ENCODE measurements around the gene CCDC57. TPM values are rescaled to one million over a fixed set of nuclear protein-coding genes. Genes with fewer than 3 reads are reported as not detected.

CCDC57 gene
- total and polyA plus RNA-seq, 2 of the 4 experiments (the other 2 are of a cell fraction), result 7.3 to 31.3 TPM

GRCh38 chr17:82077617-82078358 is 134.9 kb downstream of the CCDC57 start:
- Histone ChIP-seq H3K18ac (ENCODE audit: low read depth, low read length) (no peak overlapping the region), H2AFZ (replicated peaks; ENCODE audit: low read length, poor library complexity) (no peak overlapping the region), H4K91ac (ENCODE audit: insufficient read depth, low read depth, low read length) (no peak overlapping the region), H3K9me3 (ENCODE audit: control insufficient read depth, insufficient read depth, low read length) (no peaks in the 10 kb centered on the region), H2BK120ac (ENCODE audit: low read depth, low read length) (no peak overlapping the region), H3K4ac (ENCODE audit: low read depth, low read length) (no peak overlapping the region), H2AK9ac (replicated peaks; ENCODE audit: low read depth, low read length, poor library complexity) (no peak overlapping the region), H4K8ac (ENCODE audit: low read depth in 2 of 2, low read length in 2 of 2) (no peak overlapping the region), H2BK15ac (ENCODE audit: low read depth, low read length) (no peak overlapping the region), H3K9me1 (ENCODE audit: insufficient read depth, low read length) (no peaks in the 10 kb centered on the region), H4K5ac (ENCODE audit: low read depth, low read length) (no peak overlapping the region), H3K27ac (ENCODE audit: insufficient read depth, low read length) (no peak overlapping the region), H3K4me3 (ENCODE audit: insufficient read depth, low read depth, low read length) (no peak overlapping the region), H3K36me3 (ENCODE audit: control insufficient read depth, insufficient read depth, low read length) (peaks cover 36% of the 10 kb centered on the region), H3K4me2 (ENCODE audit: low read depth, low read length) (no peak overlapping the region), H3K23ac (ENCODE audit: low read depth, low read length) (no peak overlapping the region), H3K27me3 (ENCODE audit: control insufficient read depth, insufficient read depth, low read length) (no peaks in the 10 kb centered on the region), H3K4me1 (ENCODE audit: control insufficient read depth, insufficient read depth, low read length) (no peaks in the 10 kb centered on the region), H3K56ac (ENCODE audit: extremely low read depth, insufficient read depth, low read length) (no peak overlapping the region), H2AK5ac (ENCODE audit: low read depth, low read length) (no peak overlapping the region), H3K79me1 (ENCODE audit: low read depth in 1 of 2, low read length in 2 of 2) (no peaks in the 10 kb centered on the region), H2BK20ac (ENCODE audit: low read depth, low read length) (no peak overlapping the region), H3K14ac (replicated peaks; ENCODE audit: low read depth, low read length) (no peak overlapping the region), H3K9ac (ENCODE audit: low read depth, low read length) (no peak overlapping the region), H2BK5ac (ENCODE audit: low read depth, low read length, poor library complexity, severe bottlenecking) (no peak overlapping the region), H4K20me1 (ENCODE audit: insufficient read depth, low read length) (no peaks in the 10 kb centered on the region; the same call in 1 of the 2 replicates)
- in situ Hi-C loops (cut with MboI; ENCODE audit: low sequenced_read_pairs), result no loop called here
- 90% methylated on average over 12 of the region's 28 CpGs; no CpG with 5 or more reads in 1 of the 2 experiments for WGBS, 2 experiments (ENCODE audit: extremely low coverage in 2 of 2, insufficient read length in 1 of 2)
- ChIA-PET CTCF (no interaction called here), POLR2A (ENCODE audit: unreplicated experiment) (no interaction called here)
- intact Hi-C loops (cut with micrococcal nuclease), result no loop called here
- BruUV-seq (replicated peaks), result no TSS peak
- ATAC-seq (ENCODE audit: low read depth) (no peak), DNase-seq (no peak)
- dilution Hi-C loops (cut with HindIII; ENCODE audit: low sequenced_read_pairs, unreplicated experiment), result no loop called here
- no peak for TF ChIP-seq SMC3 (IDR thresholded peaks at IDR 0.05; ENCODE audit: low read depth, low read length)
- TF ChIP-seq MAFK (IDR thresholded peaks at IDR 0.05; ENCODE audit: low read depth, low read length), result no peak
- no peak for TF ChIP-seq POLR2A (IDR thresholded peaks at IDR 0.05; ENCODE audit: low read depth, low read length)
- TF ChIP-seq BHLHE40 (IDR thresholded peaks at IDR 0.05; ENCODE audit: low read depth, low read length), result no peak
- TF ChIP-seq RCOR1 (IDR thresholded peaks at IDR 0.05; ENCODE audit: insufficient replicate concordance, low read length), result no peak
- TF ChIP-seq CHD1 (IDR thresholded peaks at IDR 0.05; ENCODE audit: low read depth, low read length), result no peak
- TF ChIP-seq NFE2L2 (IDR thresholded peaks at IDR 0.05; ENCODE audit: low read depth, low read length), result no peak
- no peak for TF ChIP-seq RFX5 (IDR thresholded peaks at IDR 0.05; ENCODE audit: low read depth, low read length)
- no peak for TF ChIP-seq MAZ (IDR thresholded peaks at IDR 0.05; ENCODE audit: borderline replicate concordance, low read depth, low read length)
- no peak for TF ChIP-seq RAD21 (IDR thresholded peaks at IDR 0.05; ENCODE audit: low read length)
- no peak for TF ChIP-seq CEBPB (IDR thresholded peaks at IDR 0.05; ENCODE audit: low read depth, low read length)
- no peak for TF ChIP-seq CTCF (conservative IDR thresholded peaks at IDR 0.05; ENCODE audit: low read depth, low read length)

Measured in IMR-90 (cell line).